HG03060 (cell line): ENCODE measurements around the gene CABLES1.

Experiments used
- ATAC-seq: cut with Tn5 transposase; IDR thresholded peaks from one replicate; pipeline ENCODE4 v1.9.1; 2021; ENCODE audit warnings: low read depth, moderate number of reproducible peaks; ENCODE audit not compliant: unreplicated experiment

CABLES1 gene

DNA sequence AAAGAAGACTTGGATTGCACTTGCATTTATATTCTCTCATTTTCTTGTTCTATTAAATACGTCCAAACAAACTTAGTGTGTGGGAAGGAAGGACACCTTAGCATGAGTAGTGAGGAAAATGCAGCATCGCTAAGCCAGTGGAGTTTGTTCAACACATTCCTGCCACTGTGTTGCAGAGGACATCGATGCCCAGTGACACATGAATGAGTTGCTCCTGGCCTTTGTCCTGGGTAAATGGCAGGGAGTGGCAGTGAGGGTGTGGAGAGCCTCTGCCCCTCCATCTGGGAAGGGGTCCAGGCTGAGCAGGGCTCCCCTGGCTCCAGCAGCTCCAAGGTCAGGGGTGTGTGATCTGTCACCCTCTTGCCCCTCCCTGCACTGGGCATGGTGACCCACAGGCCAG lies 75.9 kb downstream of the CABLES1 start:
- ATAC-seq: no peak

DNA sequence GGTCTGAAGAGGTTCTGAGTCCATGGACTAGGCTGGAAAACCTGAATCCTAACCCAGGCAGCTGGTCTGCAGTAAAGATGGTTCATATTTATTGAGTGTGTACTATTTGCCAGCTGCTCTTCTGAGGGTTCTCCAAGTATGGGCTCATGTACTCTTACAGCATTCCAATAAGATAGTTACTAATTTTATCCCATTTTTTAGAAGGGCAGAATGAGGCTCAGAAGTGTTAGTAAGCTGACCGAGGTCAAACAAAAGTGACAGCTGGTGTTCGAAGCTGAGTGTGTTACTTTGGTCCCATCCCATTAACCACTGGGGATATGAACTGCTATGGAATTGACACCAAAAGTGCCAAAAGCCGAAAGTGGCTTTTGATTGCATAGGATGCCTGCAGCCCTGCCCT lies 76.9 kb downstream of the CABLES1 start:
- no peak for ATAC-seq

DNA sequence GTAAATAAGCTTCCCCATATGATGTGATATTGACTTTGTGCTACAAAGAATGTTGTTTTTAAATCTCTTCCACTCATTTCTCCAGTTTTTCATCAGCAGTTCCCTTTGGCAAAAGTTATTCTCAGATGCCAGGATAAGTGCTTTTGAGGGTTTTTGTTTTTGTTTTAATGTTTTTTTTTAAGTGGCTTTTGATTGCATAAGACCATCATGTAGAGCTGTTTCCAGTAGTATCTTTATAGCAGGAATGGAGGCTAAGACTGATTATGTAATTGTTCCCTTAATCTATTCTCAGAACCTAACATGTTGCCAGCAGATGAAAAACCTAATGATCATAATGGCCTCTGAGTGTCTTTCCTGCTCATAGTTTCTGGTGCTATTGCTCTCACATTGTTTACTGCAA lies 77.9 kb downstream of the CABLES1 start:
- ATAC-seq: no peak

DNA sequence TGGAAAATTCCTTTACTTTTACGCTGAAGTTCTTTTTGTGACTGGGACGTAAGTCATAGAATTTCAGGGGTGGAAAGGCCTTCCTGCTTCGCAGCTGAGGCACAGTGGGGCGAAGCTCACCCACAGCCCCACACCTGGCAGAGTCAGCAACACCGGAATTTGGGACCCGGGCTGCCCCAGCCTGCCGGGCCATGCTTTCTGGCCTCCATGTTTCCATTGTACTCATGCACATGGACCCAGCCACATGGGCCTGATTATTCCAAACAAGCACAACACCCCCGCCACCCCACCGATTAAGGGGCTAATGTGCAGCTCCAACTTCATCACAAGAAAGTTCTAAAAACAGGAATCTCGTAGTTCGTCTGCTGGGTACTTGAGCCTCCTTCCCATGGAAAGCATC lies 82.5 kb downstream of the CABLES1 start:
- ATAC-seq: no peak

DNA sequence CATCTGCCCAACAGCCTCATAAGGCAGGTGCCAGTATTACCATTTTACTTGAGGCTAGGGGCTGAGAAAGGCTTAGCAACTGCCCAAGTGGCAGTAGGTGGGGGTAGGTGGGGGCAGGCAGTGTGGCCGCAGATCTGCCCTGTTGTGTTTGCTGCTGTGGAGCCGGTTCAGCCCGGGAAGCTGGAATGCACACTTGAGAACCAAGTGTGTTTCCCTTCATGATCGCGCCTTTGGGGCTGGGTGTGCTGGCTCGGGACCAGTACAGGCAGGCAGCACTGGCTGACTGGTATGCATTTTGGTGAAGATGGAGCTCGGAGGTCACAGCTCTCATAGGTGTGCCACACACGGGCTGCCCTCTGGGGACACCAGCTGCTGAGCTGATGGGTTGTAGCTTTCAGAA lies 85.1 kb downstream of the CABLES1 start:
- ATAC-seq: no peak

DNA sequence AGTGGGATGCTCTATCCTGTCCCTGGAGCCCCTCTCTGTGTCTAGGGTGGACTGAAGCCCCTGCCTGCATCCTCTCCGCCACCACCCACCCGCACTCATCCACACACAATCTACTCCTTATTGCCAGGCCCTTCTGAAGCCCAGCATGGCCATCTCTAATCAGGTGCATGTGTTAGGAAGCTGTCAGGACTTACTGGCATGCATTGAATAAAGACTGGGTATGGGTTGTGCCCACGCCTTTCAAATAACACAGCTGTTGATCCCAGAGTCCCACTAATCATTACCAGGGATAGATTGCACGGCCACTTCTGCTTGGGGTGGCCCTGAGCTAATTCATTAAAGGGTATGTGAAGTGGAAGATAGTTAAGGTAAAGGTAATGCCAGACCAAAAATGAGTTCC lies 88.4 kb downstream of the CABLES1 start:
- ATAC-seq: no peak

DNA sequence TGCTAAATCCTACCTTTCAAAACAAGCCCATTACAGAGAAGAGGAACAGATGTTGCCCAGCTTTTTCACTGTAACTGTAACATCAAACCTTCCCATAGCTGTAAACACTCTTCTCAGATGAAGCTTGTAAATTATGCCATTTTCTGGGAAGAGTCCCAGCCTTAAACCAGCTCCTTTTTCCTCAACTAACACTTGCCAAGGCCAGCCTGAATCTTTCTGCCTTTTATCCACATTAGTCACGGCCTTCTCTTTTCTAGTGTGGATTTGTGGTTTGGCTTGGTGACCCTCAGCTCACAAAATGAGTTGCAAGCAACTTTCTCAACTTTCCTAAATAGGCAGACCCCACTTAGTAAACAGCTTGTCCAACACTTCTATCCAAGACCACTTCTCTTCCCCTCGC lies 90.2 kb downstream of the CABLES1 start:
- no peak for ATAC-seq

DNA sequence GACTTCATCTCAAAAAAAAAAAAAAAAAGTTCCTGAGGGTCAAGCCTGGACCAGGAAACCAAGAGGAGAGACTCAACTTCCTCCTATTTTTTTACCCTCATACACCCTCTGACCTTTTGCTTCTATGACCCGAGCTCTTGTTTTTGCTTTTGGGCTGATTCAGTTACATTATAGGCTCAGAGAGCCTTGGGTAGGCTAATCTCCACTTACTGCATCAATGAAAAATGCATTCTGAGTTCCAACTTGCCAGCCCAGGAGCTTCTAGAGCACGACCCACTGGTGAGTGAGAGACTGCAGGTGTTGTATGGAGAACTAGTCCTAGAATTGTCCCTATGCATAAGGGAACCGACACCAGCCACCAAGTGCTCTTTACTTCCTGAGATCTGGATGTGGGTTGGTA lies 91.1 kb downstream of the CABLES1 start:
- ATAC-seq: no peak

DNA sequence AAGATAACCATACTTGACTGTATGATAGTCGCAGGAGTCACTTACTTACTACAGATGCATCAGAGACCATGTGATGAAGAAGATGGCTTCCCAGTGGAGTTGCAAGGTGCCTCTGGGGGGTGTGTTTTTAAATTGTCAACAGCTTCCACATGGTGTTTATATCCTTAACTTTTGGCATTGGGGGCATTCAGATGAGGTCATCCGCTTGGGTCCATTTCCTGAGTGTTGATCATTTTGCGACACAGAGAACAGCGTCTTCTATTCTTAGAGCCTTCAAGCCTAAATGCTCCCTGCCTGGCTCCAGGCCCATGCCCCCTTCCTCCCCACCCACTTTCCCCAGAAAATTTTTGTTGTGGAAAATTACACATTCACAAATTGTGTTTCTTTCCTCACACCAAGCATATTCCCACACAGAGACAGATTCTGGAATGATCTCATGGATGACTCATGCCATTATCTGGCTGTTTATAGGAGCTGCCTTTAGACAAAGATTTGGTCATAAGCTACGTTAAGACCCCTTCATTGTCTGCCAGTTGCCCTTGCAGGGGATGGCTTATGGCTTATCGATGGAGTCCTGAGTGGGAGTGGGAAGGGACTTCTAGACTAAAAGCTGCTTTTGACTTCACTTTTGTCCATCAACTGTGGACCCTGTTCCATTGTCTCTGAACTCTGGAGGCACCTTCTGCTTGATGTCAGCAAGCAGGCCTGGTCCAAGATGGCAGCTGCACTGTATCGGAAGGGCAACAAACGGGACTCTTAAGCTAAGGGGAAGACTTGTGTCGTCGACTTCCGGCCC lies 91.8 kb downstream of the CABLES1 start:
- no peak for ATAC-seq

DNA sequence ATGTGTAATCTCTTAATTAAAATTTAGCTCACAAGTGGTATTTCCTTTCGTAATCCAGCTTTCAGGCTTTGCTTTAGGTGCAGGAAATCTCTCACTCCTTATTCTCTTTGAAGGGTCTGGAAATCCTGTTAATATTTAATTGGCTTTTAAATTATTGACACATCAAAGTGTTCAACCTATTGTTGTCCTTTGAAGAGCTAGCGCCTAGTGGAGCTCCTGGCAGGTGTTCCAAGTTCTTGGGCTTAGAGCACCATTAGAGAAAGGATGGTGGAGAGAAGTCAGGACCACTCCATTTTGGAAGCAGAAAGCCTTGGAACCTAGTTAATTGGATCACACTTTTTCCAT lies 92.4 kb downstream of the CABLES1 start:
- no peak for ATAC-seq

DNA sequence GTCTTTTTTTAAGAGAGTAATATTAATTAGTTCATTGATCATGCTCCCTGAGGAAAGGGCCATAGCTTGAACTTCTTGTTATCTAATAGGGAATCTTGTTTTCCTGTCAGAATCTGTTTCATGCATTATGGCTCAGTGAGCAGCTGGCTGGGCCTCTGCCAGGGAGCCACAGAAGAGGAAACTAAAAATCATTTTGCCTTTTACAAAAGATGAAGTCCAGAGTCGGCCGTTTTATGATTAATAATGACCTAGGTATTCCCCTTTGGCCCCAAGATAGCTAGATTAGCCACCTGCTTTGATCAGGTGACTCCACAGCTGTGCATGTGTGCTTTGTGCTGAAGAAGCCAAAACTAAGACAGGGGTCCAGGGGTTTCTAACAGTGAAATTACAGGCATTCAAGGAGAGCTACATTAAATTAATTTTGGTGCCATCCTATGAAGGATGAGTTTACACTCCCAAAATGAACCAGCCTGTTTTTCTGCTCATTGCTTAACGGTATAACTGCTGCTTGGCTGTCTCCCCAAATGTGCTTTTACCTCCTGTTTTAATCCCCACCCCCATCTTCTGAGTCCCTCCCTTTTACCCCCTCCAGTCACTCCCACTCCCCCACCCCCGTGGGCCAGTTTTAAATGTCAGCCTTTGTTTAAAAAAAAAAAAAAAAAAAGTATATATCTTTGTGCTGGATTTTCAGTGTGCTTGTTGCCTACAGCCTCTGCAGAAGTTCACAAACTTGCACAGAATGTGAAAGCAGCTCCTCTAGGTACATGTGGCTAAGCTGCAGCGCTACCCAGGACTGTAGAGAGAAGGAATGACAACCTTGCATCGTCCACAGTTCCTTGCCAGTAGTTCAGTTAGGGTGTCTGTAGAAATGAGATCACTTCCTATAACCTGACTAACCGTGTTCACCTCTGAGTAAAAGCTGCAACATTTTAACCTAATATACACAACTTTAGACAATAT lies 93.1 kb downstream of the CABLES1 start:
- ATAC-seq: peak; percentile 22

DNA sequence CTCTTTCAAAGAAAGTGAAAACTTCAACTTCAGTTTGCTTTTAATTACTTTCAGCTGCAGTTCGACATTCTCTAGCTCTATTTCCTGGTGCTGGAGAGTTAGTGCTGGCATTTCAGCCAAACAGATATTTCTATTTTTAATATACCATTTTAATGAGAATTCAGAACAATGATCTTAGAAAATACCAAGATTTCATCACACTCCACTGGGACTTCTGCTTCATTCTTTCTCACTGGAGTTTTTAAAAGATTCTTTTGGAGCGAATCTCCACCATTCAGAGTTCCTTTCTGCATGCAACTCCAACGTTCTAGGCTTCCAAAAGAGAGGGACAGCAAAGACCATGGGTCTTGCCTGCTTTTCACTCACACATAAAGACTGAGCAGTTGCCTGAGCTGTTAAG lies 94.2 kb downstream of the CABLES1 start:
- no peak for ATAC-seq

DNA sequence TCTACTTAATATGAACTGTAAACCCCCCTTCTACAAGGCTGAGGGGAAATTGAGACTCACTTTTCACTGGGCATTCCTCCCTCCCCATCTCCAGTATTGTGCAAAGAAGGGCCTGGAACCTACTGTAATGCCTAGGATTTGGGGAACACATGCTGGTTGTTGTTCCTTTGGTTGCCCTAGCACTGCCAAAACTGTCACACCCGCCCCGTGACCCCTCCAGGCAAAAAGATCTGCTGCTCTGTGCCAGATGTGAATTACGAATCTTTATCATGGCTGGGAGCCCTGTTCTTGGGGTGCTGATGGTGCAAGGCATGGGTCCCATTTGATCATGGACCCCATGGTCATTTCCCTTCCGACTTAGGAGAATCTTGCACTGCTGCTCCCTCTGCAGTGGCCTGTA lies 95.4 kb downstream of the CABLES1 start:
- ATAC-seq: no peak

DNA sequence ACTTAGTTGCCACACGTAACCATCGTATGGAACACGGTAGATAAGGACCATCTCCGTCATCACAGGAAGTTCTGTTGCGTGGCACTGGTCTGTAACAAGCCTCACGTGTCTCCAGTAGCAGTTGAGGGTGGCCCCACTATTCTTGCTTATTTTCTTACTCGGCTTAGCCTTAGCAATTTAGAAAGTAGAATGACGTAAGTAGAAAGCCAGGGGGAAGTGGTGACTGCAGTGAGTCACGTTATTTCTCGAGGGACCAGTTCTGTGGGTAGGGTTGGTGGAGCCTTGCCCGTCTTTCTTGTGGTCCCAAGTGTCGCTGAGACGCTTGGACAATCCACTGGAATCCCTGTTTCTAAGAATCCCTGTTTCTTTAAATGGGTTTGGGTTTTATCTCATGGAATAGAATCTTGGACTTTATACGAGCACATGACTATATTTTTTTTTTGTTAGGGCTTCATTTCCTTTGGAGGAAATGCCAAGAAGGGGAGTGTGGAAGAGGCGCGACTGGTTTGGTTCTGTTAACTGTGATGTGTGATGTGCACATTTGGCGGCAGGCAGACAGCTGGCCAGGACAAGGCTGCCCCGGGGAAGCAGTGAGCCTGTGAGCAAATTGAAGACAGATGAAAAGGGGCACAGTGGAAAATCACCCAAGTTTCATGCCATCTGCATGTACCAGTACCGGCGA lies 96.2 kb downstream of the CABLES1 start:
- ATAC-seq: peak; percentile 84

DNA sequence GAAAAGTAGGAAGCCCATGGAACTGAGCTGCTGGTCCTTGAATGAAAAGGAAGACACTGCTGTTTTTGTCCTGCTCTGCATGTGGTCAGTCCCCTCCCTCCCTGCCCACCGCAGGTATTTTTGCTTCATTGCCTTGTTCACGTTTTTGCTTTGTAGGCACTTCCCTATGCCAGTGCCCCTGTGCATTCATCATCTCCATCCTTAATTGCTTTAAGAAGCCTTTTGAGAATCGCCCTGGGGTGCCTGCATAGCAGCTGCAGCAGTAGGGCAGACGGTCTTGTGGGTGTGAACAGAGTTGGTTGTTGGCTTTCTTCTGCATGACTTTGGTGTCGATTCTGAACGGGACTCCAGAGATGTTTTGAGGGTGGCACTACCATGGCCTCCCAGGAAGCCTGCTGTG lies 97.0 kb downstream of the CABLES1 start:
- ATAC-seq: no peak

DNA sequence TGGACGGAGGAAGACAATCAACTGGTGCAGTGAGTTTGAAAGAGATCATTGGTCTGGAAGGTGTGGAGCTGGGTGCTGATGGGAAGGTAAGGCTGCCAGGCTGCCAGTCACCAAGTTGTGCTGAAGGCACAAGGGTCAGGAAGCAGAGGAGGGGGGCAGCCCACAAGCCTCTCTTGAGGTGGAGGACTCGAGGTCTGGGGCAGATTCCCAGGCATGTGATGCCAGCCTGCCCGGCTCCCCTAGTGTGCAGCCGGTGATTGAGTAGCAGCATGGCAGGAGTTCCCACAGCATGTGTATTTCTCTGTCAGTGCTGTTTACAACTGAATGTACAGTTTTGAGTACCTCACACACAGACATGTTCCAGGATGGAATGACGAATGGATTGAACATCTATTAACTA lies 99.3 kb downstream of the CABLES1 start:
- no peak for ATAC-seq

DNA sequence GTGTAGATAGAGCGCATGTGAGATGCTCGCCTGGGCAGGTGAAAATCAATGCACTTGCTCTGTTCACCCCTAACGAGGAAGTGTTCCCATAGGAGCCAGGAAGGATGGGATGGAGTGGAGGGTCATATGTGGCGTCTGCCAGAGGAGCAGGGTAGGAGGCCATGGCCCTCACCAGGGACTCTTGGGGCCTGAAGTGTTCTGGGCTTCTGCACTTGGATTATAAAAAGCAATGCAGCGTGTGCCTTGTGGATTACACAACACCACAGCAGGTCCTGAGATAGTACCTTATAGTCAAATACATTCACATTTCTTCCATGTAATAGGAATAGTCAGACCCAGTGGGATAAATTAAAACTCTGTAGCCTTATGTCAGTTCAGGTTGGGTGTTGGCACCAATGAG lies 100.1 kb downstream of the CABLES1 start:
- no peak for ATAC-seq

DNA sequence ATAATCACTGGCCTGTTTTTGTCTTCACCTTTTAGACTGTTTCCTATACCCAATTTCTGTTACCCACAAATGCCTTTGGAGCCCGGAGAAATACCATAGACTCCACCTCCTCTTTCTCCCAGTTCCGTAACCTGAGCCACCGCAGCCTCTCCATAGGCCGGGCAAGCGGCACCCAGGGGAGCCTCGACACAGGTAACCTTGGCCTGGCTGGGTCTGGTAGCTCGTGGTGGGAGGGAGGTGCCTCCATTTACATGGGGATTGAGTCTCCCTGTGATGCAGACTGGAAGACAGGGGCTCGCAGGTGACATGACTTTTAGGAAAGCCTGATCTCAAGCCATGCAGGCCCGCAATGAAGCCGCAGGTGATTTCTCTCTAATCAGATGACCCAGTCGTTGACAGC lies 100.6 kb downstream of the CABLES1 start:
- no peak for ATAC-seq

DNA sequence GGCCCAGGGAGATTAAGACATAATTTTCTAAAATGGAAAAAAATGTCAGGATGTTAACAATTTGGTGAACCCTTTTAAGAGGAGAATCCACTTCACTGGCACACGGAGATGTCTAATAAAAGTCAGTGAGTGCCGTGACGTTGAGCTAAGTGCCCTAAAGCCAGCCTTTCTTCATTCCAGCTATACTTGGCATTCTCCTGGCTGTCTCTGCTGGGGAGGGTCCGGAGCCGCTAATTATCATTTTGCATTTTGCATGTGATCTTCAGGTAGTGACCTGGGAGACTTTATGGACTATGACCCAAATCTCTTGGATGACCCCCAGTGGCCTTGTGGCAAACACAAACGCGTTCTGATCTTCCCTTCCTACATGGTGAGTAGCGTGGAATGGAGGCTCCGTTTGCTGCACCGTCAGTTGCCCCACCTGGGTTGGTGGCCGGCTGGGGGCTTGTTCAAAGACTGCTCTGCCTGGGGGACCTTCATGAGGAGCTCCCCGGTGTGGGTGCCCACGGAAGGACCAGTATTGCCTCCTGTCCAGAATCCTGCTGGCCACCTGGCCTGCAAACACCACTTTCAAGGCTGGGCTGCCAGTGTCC lies 101.7 kb downstream of the CABLES1 start:
- ATAC-seq: no peak

DNA sequence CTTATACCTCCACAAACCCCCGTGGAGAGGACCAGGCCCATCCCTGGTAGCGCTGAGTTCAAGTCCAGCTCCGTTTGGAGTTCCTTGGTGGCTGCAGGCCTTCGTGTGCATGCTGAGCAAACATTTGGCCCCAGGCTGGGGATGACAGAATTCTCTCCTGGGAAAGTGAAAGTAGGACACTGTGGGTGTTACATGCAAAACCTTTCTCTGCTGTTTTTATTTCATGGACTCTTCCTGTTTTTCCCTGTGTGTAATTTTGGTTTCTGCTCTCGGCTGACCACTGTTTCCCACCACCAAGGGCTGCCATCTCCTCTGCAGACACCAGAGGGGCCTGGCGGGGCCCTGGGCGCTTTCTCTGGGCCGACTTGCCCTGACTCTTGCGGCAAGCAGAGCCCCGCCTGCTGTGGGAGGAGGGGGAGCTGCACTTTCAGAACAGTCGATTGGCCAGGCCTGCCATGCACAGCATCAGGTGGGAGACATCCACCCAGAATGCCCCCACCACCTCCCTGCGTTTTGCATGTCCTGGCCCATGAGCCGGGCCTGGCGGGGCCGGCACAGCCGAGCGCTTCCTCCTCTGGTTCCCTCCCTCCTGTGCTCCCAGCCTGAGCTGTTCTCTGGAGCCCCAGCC lies 102.4 kb downstream of the CABLES1 start:
- ATAC-seq: no peak
